Loucy (cell line): Measurements from ENCODE around the gene NDUFA1.
A peak's percentile ranks its signal among the peaks of the same experiment; 100 is the strongest.

Experiments used
- H2AFZ ChIP-seq: fragments of 200-600 bp; sonication (generic); 2 replicates; pipeline ENCODE4 v1.6.0; 2016; ENCODE audit warnings: antibody characterized with exemption, mild to moderate bottlenecking, low read length, moderate library complexity
- H3F3A ChIP-seq: fragments of 200-600 bp; 2 replicates; pipeline ENCODE4 v1.6.0; 2016; ENCODE audit warnings: antibody characterized with exemption, low read depth, mild to moderate bottlenecking
- H3K27me3 ChIP-seq: fragments of 200-600 bp; sonication (generic); 2 replicates; pipeline ENCODE4 v1.6.1; 2014; ENCODE audit warnings: low read length, mild to moderate bottlenecking; ENCODE audit not compliant: insufficient read depth, poor library complexity, severe bottlenecking
- H3K36me3 ChIP-seq: fragments of 200-600 bp; sonication (generic); 2 replicates; pipeline ENCODE4 v1.6.1; 2016; ENCODE audit warnings: low read length; ENCODE audit not compliant: insufficient read depth
- H3K4me1 ChIP-seq: fragments of 200-600 bp; sonication (generic); 2 replicates; pipeline ENCODE4 v1.5.1; 2014; ENCODE audit warnings: low read length, mild to moderate bottlenecking; ENCODE audit not compliant: insufficient read depth, poor library complexity, severe bottlenecking
- H3K4me2 ChIP-seq: fragments of 200-600 bp; sonication (generic); 2 replicates; pipeline ENCODE4 v1.6.0; 2014; ENCODE audit warnings: antibody characterized with exemption, low read length, low read depth, mild to moderate bottlenecking; ENCODE audit not compliant: poor library complexity, severe bottlenecking
- H3K4me3 ChIP-seq: fragments of 200-600 bp; sonication (generic); 2 replicates; pipeline ENCODE4 v1.5.1; 2014; ENCODE audit warnings: low read length, mild to moderate bottlenecking, mixed read lengths; ENCODE audit not compliant: poor library complexity, severe bottlenecking
- H3K79me2 ChIP-seq: fragments of 200-600 bp; sonication (generic); 2 replicates; pipeline ENCODE4 v1.6.1; 2014; ENCODE audit warnings: low read length; ENCODE audit not compliant: insufficient read depth
- H3K9ac ChIP-seq: fragments of 200-600 bp; sonication (generic); 2 replicates; pipeline ENCODE4 v1.6.0; 2014; ENCODE audit warnings: mild to moderate bottlenecking, low read depth, low read length, moderate library complexity; ENCODE audit not compliant: poor library complexity, severe bottlenecking
- H3K9me2 ChIP-seq: fragments of 200-600 bp; sonication (generic); replicated peaks from 2 replicates; pipeline ENCODE4 v1.6.1; 2016; ENCODE audit warnings: low read depth, low read length, mixed read lengths
- H3K9me3 ChIP-seq: fragments of 200-600 bp; sonication (generic); 2 replicates; pipeline ENCODE4 v1.6.1; 2014; ENCODE audit warnings: mild to moderate bottlenecking, antibody characterized with exemption, low read length, low read depth; ENCODE audit not compliant: insufficient read depth
- H4K20me1 ChIP-seq: fragments of 200-600 bp; sonication (generic); 2 replicates; pipeline ENCODE4 v1.6.0; 2014; ENCODE audit warnings: antibody characterized with exemption, low read length, mild to moderate bottlenecking; ENCODE audit not compliant: insufficient read depth, poor library complexity, severe bottlenecking
- CTCF ChIP-seq: fragments of 200-600 bp; sonication (generic); conservative IDR thresholded peaks from 2 replicates; pipeline ENCODE4 v1.5.1; 2014; ENCODE audit warnings: mild to moderate bottlenecking, antibody characterized with exemption, low read length
- EZH2phosphoT487 ChIP-seq: fragments of 200-600 bp; IDR thresholded peaks from 2 replicates; pipeline ENCODE4 v1.6.1; 2018; ENCODE audit warnings: antibody characterized with exemption, mild to moderate bottlenecking, moderate library complexity, borderline replicate concordance

Gene NDUFA1

GRCh38 chrX:119853444-119853843 lies 18.2 kb upstream of the NDUFA1 start:
- H3K4me3 ChIP-seq, result peak overlapping the region; percentile 89
- no peaks in the 10 kb centered on the region for H3K9me3 ChIP-seq

GRCh38 chrX:119870626-119871131 lies 953 bp upstream of the NDUFA1 start:
- Histone ChIP-seq H3K9me3 (no peaks in the 10 kb centered on the region), H3K9ac (peak overlapping the region; percentile 95), H3K4me3 (peak overlapping the region; percentile 92), H3K27me3 (no peaks in the 10 kb centered on the region), H3F3A (no peaks in the 10 kb centered on the region; the same call in 1 of the 2 replicates), H3K4me2 (peak overlapping the region; percentile 91), H3K79me2 (peaks cover 60% of the 10 kb centered on the region), H4K20me1 (peaks cover 10% of the 10 kb centered on the region), H3K9me2 (no peaks in the 10 kb centered on the region), H3K4me1 (peaks cover 6% of the 10 kb centered on the region), H3K36me3 (no peaks in the 10 kb centered on the region), H2AFZ (peak overlapping the region; percentile 46; the same call in 1 of the 2 replicates)
- TF ChIP-seq CTCF, result no peak
- TF ChIP-seq EZH2phosphoT487, result no peak

More at GRCh38 chrX:119853444-119853843, 18.2 kb upstream of the NDUFA1 start:
- H3K79me2 ChIP-seq, result peaks cover 34% of the 10 kb centered on the region
- H3F3A ChIP-seq, result no peaks in the 10 kb centered on the region
- H3K4me2 ChIP-seq, result peak overlapping the region; percentile 70
- TF ChIP-seq CTCF (no peak), EZH2phosphoT487 (no peak)
- H3K36me3 ChIP-seq, result no peaks in the 10 kb centered on the region; the same call in 1 of the 2 replicates
- peaks cover 9% of the 10 kb centered on the region for H4K20me1 ChIP-seq
- peaks cover 10% of the 10 kb centered on the region for H3K4me1 ChIP-seq
- peak overlapping the region; percentile 78 for H2AFZ ChIP-seq
- H3K9me2 ChIP-seq, result no peaks in the 10 kb centered on the region
- H3K27me3 ChIP-seq, result no peaks in the 10 kb centered on the region
- peak overlapping the region; percentile 72 for H3K9ac ChIP-seq

- TF ChIP-seq EZH2phosphoT487, result no peak
- no peak for TF ChIP-seq CTCF
- Histone ChIP-seq H3K79me2 (peaks cover 63% of the 10 kb centered on the region), H4K20me1 (peaks cover 10% of the 10 kb centered on the region), H3K4me3 (peak overlapping the region; percentile 92), H3K4me1 (peaks cover 6% of the 10 kb centered on the region), H3K36me3 (no peaks in the 10 kb centered on the region), H3K9me2 (no peaks in the 10 kb centered on the region), H3K9me3 (no peaks in the 10 kb centered on the region), H2AFZ (peak overlapping the region; percentile 87; the same call in 1 of the 2 replicates), H3F3A (no peaks in the 10 kb centered on the region; the same call in 1 of the 2 replicates), H3K4me2 (peak overlapping the region; percentile 91), H3K27me3 (no peaks in the 10 kb centered on the region), H3K9ac (peak overlapping the region; percentile 95)
Measured at GRCh38 chrX:119871245-119871598, 410 bp upstream of the NDUFA1 start.
